HG02885 (cell line): ENCODE measurements around the gene PPARG.

Experiments used
- ATAC-seq: cut with Tn5 transposase; IDR thresholded peaks from one replicate; pipeline ENCODE4 v1.9.1; 2021; ENCODE audit warnings: mild to moderate bottlenecking; ENCODE audit not compliant: unreplicated experiment, poor library complexity

Gene PPARG

GRCh38 chr3:12339701-12340480 is 51.0 kb downstream of the PPARG start:
- no peak for ATAC-seq

- ATAC-seq: no peak
These were observed 51.6 kb downstream of the PPARG start for GRCh38 chr3:12340506-12340905.

- no peak for ATAC-seq
These were observed 53.3 kb downstream of the PPARG start for GRCh38 chr3:12342151-12342550.

GRCh38 chr3:12343047-12343501 is 54.2 kb downstream of the PPARG start:
- ATAC-seq: no peak

GRCh38 chr3:12345141-12345561 is 56.3 kb downstream of the PPARG start:
- ATAC-seq: no peak

- ATAC-seq: no peak
These were observed 57.0 kb downstream of the PPARG start for GRCh38 chr3:12345584-12346494.

- no peak for ATAC-seq
These were observed 58.4 kb downstream of the PPARG start for GRCh38 chr3:12347301-12347700.

- no peak for ATAC-seq
These were observed 61.3 kb downstream of the PPARG start for GRCh38 chr3:12349895-12350811.

GRCh38 chr3:12351145-12351544 is 62.3 kb downstream of the PPARG start:
- no peak for ATAC-seq

GRCh38 chr3:12352253-12352652 is 63.4 kb downstream of the PPARG start:
- no peak for ATAC-seq

GRCh38 chr3:12352755-12353154 is 63.9 kb downstream of the PPARG start:
- ATAC-seq: no peak

GRCh38 chr3:12353796-12354525 is 65.1 kb downstream of the PPARG start:
- no peak for ATAC-seq

GRCh38 chr3:12356175-12356574 is 67.3 kb downstream of the PPARG start:
- ATAC-seq: no peak

- ATAC-seq: no peak
These were observed 68.1 kb downstream of the PPARG start for GRCh38 chr3:12356996-12357395.

- ATAC-seq: no peak
These were observed 68.6 kb downstream of the PPARG start for GRCh38 chr3:12357456-12357855.

GRCh38 chr3:12363397-12364195 is 74.7 kb downstream of the PPARG start:
- ATAC-seq: no peak

GRCh38 chr3:12367346-12367745 is 78.5 kb downstream of the PPARG start:
- ATAC-seq: no peak

- ATAC-seq: no peak
These were observed 80.2 kb downstream of the PPARG start for GRCh38 chr3:12369029-12369428.

- ATAC-seq: no peak
These were observed 80.7 kb downstream of the PPARG start for GRCh38 chr3:12369598-12369997.
